GM12891 (cell line): ENCODE results near the gene HS6ST3.

Experiments used
- DNase-seq: peaks from one replicate; pipeline ENCODE4 v3.0.0; 2011; ENCODE audit warnings: low spot score; ENCODE audit not compliant: insufficient read length
- FAIRE-seq: peaks from 2 replicates; lab custom pipeline; 2011; peaks lifted over from hg19 to GRCh38; lab: Jason Lieb, UNC
- PAX5 ChIP-seq: IDR thresholded peaks from 2 replicates; pipeline ENCODE4 v1.6.1; 2011; ENCODE audit warnings: low read length, moderate library complexity, mild to moderate bottlenecking; ENCODE audit not compliant: insufficient read depth, severe bottlenecking
- POLR2A ChIP-seq: IDR thresholded peaks from 2 replicates; pipeline ENCODE4 v1.6.1; 2011; ENCODE audit warnings: low read depth, low read length, control low read depth
- POLR2AphosphoS5 ChIP-seq: IDR thresholded peaks from 2 replicates; pipeline ENCODE4 v1.6.1; 2011; ENCODE audit warnings: low read depth, low read length, control low read depth
- POU2F2 ChIP-seq: IDR thresholded peaks from 2 replicates; pipeline ENCODE4 v1.6.1; 2011; ENCODE audit warnings: low read depth, mild to moderate bottlenecking, control low read depth, low read length, moderate library complexity
- SPI1 ChIP-seq: IDR thresholded peaks from 2 replicates; pipeline ENCODE4 v1.6.1; 2011; ENCODE audit warnings: low read depth, low read length, control low read depth
- TAF1 ChIP-seq: IDR thresholded peaks from 2 replicates; pipeline ENCODE4 v1.6.1; 2011; ENCODE audit warnings: low read depth, low read length, control low read depth

HS6ST3 gene

DNA sequence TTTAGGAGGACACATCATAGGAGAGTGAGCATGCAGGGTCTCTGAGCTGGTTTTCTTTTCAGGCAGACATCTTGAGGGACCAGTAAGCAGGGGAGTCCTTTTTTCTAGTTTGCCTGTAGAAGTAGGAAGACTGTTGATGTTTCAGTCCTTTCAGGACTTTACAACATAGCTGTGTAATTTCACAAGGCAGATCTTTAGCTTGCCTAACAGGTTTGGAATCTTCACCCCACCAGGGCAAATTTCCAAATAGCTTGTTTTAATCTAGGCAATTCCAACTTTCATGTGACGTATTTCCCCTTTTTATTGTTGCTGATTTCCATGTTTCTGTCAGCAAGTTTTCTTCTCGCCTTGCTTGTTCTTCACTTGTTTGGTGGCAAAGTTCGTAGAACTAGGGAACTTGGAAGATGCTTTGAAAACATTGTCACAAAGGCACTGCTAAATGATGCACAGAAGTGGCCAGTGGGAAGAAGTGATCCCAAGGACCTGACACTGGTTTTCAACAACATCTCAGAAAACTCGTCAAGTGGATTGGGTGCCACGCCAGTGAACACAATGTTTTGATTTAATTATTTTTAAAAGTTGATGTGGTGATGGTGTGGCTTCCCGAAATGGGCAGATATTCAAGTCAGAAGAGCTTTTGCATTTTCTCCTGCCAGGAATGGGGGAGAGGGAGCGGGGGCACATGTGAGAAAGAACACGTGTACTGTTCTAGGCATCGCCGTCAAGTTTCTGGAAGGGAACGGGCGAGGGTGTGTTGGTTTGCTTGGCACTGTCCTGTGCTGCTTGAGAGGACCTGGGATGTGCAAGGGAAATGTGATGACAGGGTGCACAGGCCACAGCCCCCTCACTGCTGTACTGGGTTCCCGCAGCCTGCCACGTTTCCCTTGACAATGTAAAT lies 485.8 kb downstream of the HS6ST3 start:
- FAIRE-seq (no peak), DNase-seq (no peak)
- no peak for TF ChIP-seq POLR2A
- no peak for TF ChIP-seq PAX5
- TF ChIP-seq SPI1 = no peak
- no peak for TF ChIP-seq POLR2AphosphoS5
- TF ChIP-seq POU2F2 = no peak
- TF ChIP-seq TAF1 = no peak

DNA sequence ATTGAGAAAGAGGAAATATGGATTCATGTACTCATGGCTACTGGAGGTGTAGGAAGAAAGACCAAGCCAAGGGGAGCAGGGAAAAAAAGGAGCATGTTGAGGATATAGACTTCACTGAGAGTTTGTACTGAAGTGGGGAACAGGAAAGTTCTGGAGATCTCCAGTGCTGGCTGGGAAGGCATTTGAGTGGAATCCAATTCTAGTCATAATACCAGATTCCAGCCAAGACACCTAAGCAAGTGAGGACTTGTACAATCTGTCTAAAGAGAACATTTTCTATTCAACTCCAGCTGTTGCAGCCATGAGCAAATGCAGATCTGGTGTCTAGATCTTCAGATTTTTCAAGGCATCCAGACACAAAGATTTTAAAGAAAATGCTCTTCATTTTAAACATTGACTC lies 491.8 kb downstream of the HS6ST3 start:
- TF ChIP-seq POLR2A = no peak
- TF ChIP-seq PAX5 = no peak
- TF ChIP-seq SPI1 = no peak
- TF ChIP-seq POLR2AphosphoS5 = no peak
- no peak for TF ChIP-seq POU2F2
- FAIRE-seq = no peak

DNA sequence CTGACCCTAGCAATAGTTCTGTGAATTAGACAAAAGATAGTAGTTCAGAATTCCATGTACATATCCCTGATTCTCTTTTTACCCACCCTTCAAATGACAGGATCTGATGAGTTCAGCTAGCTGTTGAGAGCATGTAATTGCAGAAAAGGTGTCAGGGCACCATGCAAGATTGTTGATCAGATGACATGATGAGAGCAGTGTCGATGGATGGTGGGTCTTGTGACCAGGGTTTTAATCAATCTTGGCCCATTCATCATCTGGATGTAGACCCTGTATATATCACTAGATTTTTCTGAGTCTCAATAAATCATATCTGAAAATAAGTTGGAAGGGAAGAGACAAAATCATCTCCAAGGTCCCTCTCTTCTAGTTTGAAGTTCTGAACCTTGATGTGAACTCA lies 525.3 kb downstream of the HS6ST3 start:
- FAIRE-seq (no peak), DNase-seq (no peak)
- TF ChIP-seq POLR2AphosphoS5 (no peak), SPI1 (no peak), TAF1 (no peak), POLR2A (no peak), POU2F2 (no peak), PAX5 (no peak)

More for the DNA sequence above, 491.8 kb downstream of the HS6ST3 start:
- no peak for DNase-seq

DNA sequence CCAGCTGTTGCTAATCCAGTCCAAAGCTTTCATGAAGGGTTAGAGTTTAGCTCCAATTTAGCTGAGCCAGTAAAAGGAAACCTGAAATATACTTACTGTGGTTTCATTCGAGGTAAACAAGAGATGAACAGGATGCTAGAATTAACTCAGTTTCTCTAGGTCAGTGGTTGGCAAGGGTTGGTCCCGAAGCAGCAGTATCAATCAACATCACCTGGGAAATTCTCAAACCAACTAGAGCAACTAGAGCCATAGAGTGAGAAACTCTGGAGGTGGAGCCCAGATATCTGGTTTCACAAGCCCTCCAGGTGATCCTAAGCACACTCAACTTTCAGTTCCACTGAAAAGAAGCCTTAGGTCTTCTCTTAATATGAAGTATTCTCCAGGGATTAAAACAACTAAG lies 527.6 kb downstream of the HS6ST3 start:
- DNase-seq (no peak), FAIRE-seq (no peak)
- TF ChIP-seq PAX5 = no peak
- TF ChIP-seq SPI1 = no peak
- no peak for TF ChIP-seq POU2F2
- no peak for TF ChIP-seq POLR2AphosphoS5
- TF ChIP-seq TAF1 = no peak
- TF ChIP-seq POLR2A = no peak

DNA sequence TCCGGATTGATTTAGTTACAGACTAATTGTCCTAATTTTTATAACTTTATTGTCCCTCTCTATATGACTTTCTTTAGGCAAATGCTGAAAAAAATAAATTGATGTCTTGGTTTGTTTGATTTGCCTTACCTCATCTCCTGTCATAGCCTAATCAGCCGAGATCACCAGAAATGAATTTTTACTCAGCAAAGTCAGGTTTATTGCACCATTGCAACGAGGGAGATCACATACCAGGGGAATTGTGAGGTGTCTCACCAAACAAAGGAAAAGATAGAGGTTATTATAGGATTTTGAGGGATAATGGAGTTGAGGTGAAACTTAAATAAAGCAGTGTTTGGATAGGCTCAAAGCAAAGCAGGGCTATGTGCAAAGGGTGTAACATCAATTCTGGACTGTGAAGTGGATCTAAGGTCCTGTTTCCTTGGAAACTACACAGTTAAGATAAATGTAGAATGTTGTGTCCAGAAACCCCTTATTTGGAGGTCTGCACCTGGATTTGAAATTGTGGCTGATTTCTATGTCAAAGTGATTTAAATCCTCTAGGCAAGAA lies 531.8 kb downstream of the HS6ST3 start:
- FAIRE-seq = no peak
- no peak for DNase-seq
- no peak for TF ChIP-seq PAX5
- no peak for TF ChIP-seq POLR2AphosphoS5
- TF ChIP-seq POLR2A = no peak
- no peak for TF ChIP-seq TAF1
- TF ChIP-seq POU2F2 = no peak

DNA sequence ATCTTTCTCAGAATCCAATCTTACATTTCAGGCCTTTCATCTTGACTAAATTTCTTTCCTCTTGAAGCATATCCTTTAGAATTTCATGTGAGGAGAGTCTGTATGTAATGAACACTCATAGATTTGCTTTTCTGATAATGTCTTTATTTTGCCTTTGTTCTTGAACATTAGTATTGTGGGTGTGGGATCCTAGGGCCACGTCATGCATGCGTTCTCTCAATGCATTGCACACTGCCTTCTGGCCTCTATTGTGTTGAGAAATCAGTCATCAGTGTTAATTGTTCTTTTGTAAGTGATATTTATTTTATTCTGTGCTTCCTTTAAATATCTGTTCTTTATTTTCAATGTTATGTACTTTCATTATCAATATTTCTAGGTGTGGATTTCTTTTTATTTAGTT lies 539.4 kb downstream of the HS6ST3 start:
- FAIRE-seq (no peak), DNase-seq (no peak)
- no peak for TF ChIP-seq TAF1
- TF ChIP-seq SPI1 = no peak
- no peak for TF ChIP-seq POU2F2
- TF ChIP-seq PAX5 = no peak
- TF ChIP-seq POLR2AphosphoS5 = no peak
- no peak for TF ChIP-seq POLR2A

DNA sequence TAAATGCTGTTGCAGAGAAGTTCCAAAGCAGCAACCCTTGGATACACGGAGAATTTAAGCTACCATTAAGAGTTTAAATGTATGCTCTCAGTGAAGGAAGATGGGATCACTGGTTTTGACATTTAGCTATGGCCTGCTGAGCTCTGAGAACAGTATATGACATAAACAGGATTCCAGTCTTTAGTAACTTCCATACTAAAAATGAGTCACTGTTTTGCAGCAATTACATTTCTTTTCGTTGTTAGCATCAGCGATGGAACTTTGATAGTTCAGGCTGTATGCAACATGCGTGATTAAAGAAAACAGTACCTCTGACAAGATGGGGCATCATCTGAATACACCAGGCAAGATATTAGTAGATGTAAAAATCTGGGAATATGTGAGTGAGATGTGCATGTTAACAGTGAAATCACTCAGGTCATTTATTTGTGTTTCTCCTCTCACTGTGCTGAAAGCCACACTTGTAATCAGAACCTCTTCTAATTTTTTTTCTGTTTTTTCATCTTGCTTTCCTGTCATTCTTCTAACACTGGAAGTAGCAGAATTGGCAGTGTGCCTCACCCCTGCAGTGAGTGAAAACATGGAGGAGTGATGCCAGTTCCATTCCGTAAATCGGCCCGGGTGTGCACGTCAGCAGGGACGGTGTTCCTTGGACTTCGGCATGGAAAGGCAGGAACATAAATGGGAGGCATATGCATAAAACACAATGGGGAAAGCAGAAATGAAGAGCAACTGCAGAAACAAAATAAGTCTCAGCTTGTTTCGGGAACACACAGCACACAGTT lies 542.8 kb downstream of the HS6ST3 start:
- DNase-seq (no peak), FAIRE-seq (no peak)
- TF ChIP-seq POU2F2 (no peak), POLR2AphosphoS5 (no peak), TAF1 (no peak), PAX5 (no peak), SPI1 (no peak), POLR2A (no peak)

DNA sequence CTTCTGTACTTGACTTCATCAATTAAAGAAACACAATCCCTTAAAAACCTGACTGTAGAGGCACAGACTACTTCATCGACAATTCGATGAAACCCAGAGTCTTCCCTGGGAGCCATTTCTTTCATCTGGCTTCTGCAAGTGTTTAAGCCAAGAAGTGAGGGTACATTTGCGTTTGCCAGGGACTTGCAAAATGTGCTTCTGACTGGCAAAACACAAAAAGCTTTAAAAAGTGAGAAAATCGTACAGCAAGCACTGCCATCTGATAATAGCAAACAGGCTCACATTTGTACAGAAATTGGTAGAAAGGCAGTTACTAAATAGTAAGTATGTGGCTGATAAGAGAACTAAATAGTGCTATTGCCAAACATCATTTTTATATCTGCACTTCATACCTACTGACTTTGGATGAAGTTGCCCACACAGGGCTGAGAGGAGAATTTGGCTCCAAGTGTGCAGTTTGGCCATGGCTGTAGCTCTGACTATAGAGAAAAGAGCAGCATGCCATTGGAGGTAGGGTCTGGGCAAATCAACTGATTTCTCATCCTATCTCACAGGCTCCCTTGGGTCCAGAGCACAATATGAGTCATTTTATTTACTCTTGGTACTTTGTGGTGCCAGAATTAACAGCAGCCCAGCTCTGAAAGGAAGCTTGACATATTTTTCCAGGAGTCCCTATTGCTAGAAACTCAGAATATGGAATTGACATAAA lies 546.2 kb downstream of the HS6ST3 start:
- DNase-seq (no peak), FAIRE-seq (no peak)
- TF ChIP-seq TAF1 (no peak), POLR2AphosphoS5 (no peak)

DNA sequence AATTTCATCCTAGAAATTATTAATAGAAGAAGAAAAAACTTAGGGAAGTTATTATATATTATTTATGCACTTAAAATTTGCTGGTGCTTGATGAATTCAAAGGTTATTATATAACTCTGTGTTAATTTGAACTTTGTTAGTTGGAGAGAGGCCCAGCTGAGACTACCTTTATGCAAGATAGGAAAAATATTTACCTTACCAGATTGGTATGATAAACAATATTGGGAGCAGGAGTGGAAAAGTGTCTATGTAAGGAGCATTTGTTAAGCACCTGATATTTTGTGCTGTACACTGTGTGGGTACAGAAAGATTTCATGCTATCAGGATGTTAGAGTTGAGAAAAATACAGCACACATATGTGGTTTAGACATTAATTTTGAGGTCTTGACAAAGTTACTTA lies 547.1 kb downstream of the HS6ST3 start:
- DNase-seq (no peak), FAIRE-seq (no peak)
- no peak for TF ChIP-seq SPI1
- TF ChIP-seq POLR2AphosphoS5 = no peak
- TF ChIP-seq TAF1 = no peak
- no peak for TF ChIP-seq POU2F2
- TF ChIP-seq PAX5 = no peak
- no peak for TF ChIP-seq POLR2A
